ENCODE measurements around the gene CDIP1. TPM values are rescaled to one million over a fixed set of nuclear protein-coding genes. Genes with fewer than 3 reads are reported as not detected.

CDIP1 gene
- total RNA-seq, 1 donor from 2014 or later = 31.8 TPM

GRCh38 chr16:4513881-4514280 lies 24.7 kb downstream of the CDIP1 start:
- no peak for TF ChIP-seq CTCF (IDR thresholded peaks at IDR 0.05; ENCODE audit: unreplicated experiment)
- H3K27me3 Mint-ChIP-seq = no peaks in the 10 kb centered on the region
- peaks cover 4% of the 10 kb centered on the region for H3K36me3 Mint-ChIP-seq (ENCODE audit: insufficient read depth)
- no peak overlapping the region for H3K4me3 Mint-ChIP-seq (ENCODE audit: low read depth)
- no peak overlapping the region for H3K27ac Mint-ChIP-seq
- DNase-seq (ENCODE audit: low spot score, unreplicated experiment) = no peak
- no peaks in the 10 kb centered on the region for H3K4me1 Mint-ChIP-seq (ENCODE audit: low read depth)
- no peaks in the 10 kb centered on the region for H3K9me3 Mint-ChIP-seq (ENCODE audit: low read depth)

GRCh38 chr16:4513086-4513860 lies 25.3 kb downstream of the CDIP1 start:
- Mint-ChIP-seq H3K4me3 (ENCODE audit: low read depth) (no peak overlapping the region), H3K27ac (no peak overlapping the region), H3K9me3 (ENCODE audit: low read depth) (no peaks in the 10 kb centered on the region), H3K4me1 (ENCODE audit: low read depth) (no peaks in the 10 kb centered on the region), H3K27me3 (no peaks in the 10 kb centered on the region), H3K36me3 (ENCODE audit: insufficient read depth) (peaks cover 4% of the 10 kb centered on the region)
- no peak for TF ChIP-seq CTCF (IDR thresholded peaks at IDR 0.05; ENCODE audit: unreplicated experiment)
- no peak for DNase-seq (ENCODE audit: low spot score, unreplicated experiment)

GRCh38 chr16:4512473-4512872 lies 26.1 kb downstream of the CDIP1 start:
- Mint-ChIP-seq H3K4me1 (ENCODE audit: low read depth) (no peaks in the 10 kb centered on the region), H3K9me3 (ENCODE audit: low read depth) (no peaks in the 10 kb centered on the region), H3K36me3 (ENCODE audit: insufficient read depth) (peaks cover 7% of the 10 kb centered on the region), H3K27me3 (no peaks in the 10 kb centered on the region), H3K27ac (no peak overlapping the region), H3K4me3 (ENCODE audit: low read depth) (no peak overlapping the region)
- no peak for DNase-seq (ENCODE audit: low spot score, unreplicated experiment)
- no peak for TF ChIP-seq CTCF (IDR thresholded peaks at IDR 0.05; ENCODE audit: unreplicated experiment)

- Mint-ChIP-seq H3K36me3 (ENCODE audit: insufficient read depth) (peaks cover 7% of the 10 kb centered on the region), H3K4me1 (ENCODE audit: low read depth) (no peaks in the 10 kb centered on the region), H3K27ac (no peak overlapping the region), H3K27me3 (no peaks in the 10 kb centered on the region), H3K4me3 (ENCODE audit: low read depth) (no peak overlapping the region), H3K9me3 (ENCODE audit: low read depth) (no peaks in the 10 kb centered on the region)
- DNase-seq (ENCODE audit: low spot score, unreplicated experiment) = peak; percentile 53
- TF ChIP-seq CTCF (IDR thresholded peaks at IDR 0.05; ENCODE audit: unreplicated experiment) = peak; percentile 66
These were observed 27.0 kb downstream of the CDIP1 start for GRCh38 chr16:4511441-4512082.

- Mint-ChIP-seq H3K27ac (no peak overlapping the region), H3K4me3 (ENCODE audit: low read depth) (no peak overlapping the region), H3K36me3 (ENCODE audit: insufficient read depth) (peaks cover 7% of the 10 kb centered on the region), H3K27me3 (no peaks in the 10 kb centered on the region), H3K4me1 (ENCODE audit: low read depth) (no peaks in the 10 kb centered on the region), H3K9me3 (ENCODE audit: low read depth) (no peaks in the 10 kb centered on the region)
- TF ChIP-seq CTCF (IDR thresholded peaks at IDR 0.05; ENCODE audit: unreplicated experiment) = no peak
- DNase-seq (ENCODE audit: low spot score, unreplicated experiment) = no peak
These were observed 27.7 kb downstream of the CDIP1 start for GRCh38 chr16:4510747-4511426.

All from progenitor cell of endocrine pancreas (in vitro differentiated cells).